Activated effector memory CD4-positive, alpha-beta T cell treated with anti-CD3 and anti-CD28 coated beads, Interleukin-2, amount 50 U/mL, for 16 hours (primary cell): ENCODE data around the gene RPN1.
"Not testable (repeated sequence)": the region's sequence is repeated elsewhere in the genome, so short reads cannot be mapped to it uniquely, and the experiment has no call there.

Source experiments
- DNase-seq: peaks from one replicate; pipeline ENCODE4 v3.0.0-alpha.2; 2020

RPN1 gene

DNA sequence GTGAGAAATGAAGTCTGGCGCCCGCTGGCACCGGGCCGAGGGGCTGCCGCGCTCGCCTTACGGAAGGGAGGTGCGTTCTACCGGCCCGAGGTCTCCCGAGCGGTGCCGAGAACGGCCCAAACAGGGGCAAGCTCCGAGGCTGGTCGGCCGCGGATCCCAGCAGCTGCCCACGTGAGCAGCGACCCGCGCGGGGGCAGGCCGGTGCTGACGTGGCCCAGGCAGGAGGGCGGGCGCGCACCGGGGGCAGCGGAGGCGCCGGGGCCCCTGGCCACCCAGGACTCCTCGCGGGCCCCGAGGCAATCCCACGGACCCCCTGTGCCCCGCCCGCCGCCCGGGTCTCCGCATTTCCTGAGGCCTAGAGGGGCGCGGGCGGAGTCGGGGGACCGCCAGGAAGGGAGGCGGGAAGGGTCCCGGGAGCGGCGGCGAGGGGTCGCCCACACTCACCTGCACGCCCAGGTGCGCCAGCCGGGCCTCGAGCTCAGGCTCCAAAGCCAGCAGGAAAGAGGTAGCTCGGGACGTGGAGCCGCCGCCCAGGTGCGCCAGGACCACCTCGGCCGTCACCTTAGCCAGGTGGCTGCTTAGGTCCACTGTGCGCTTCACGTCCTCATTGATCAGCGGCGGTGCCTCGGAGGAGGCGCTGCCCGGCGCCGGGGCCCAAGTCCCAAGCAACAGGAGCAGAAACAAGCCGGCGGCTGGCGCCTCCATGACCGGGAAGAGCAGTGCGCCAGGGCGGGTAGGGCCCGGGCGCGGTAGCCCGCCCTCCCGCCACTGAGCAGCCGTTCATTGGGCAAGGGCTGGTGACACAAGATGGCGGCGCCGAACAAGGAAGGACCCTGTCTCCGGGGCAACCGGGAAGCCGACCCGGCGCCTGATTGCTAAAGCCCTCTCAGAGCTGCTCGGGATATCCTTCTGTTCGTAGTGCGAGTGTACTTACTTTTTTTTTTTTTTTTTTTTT lies at the start of gene RPN1:
RPN1 (minus strand) TSS at position 723 of the 955 bp plus-strand sequence; CDS start at position 705, 18 bp downstream.
- peak; percentile 99 for DNase-seq

DNA sequence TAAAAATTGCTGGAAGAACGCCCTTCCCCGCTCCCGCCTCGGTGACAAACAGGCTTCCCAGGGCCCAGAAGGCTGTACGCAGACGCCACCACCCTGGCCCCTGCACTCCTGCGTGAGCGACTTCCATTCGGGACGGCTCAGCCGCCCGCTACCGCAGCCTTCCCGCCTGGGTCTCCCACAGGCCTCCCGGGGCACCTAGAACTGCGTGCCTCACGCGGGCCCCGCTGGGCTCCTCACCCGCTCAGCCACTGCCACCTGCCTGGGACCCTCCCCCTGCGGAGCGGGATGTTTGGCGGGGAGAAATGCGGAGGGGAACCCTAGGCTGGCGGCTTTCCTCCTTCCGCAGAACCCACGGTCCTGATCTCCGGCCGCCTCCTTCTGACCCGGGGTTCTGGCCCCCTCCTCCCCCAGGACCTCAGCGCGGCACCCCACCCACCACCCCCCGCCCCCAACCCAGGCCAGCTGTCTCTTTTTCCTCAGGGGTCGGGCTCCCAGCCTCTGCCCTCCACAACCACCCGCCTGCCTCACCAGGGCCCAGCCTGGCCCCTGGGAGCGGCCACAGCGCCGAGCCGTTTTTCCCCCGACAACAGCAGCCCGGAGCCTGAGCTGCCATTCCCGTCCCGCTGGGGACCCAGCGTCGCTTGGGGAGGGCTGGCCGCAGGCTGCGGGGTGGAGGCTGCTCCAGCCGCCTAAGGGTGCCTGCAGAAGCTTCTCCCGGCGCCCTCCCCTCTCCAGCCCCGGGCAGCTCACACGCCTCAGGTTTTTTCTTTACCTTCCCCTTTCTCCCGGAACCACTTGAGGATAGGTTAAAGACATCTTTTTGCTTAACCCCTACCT lies 47.8 kb upstream of the RPN1 start:
- peak; percentile 66 for DNase-seq

GRCh38 chr3:128697341-128697740 lies 46.7 kb upstream of the RPN1 start:
- no peak for DNase-seq

DNA sequence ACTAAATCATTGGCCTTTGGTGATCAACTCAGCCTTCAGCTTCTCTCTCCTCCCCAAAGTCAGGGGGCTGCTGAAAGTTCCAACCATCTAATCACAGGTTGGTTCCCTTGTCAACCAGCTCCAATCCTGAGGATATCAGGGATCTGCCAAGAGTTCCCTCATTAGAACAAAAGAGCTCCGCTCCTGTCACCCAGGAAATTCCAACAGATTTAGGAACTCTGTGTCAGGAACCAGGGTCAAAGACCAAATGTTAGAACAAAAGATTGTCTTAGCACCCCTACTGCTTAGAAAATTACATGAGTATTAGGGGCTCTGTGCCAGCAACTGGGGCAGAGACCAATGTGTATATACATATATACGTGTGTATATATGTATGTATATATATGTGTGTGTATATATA lies 43.1 kb upstream of the RPN1 start:
- no peak for DNase-seq

DNA sequence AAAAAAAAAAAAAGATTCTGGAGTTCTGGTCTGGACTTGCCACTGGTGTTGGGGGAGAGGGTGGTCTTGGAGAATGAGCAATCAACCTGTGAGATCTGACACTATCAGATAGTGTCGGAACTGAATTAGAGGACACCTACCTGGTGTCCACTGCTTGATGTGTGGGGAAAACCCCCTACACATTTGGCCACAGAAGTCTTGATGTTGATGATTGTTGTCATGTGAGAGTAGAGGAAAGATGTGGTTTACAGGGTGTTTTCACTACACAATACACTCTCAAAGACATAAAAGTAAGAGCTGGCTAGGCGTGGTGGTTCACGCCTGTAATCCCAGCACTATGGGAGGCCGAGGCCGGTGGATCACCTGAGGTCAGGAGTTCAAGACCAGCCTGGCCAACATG lies 38.4 kb upstream of the RPN1 start:
- DNase-seq: no peak

DNA sequence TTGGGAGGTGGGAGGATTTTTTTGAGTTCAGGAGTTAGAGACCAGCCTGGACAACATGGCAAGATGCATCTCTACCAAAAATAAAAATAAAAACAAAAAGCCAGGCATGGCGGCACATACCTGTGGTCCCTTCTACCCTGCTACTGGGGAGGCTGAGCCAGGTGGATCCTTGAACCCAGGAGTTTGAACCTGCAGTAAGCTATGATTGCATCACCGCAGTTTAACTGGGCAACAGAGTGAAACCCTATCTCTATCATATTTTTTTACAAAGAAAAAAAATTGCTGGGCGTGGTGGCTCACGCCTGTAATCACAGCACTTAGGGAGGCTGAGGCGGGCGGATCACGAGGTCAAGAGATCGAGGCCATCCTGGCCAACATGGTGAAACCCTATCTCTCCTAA lies 35.8 kb upstream of the RPN1 start:
- DNase-seq: no peak

- no peak for DNase-seq
These were observed 34.5 kb upstream of the RPN1 start for GRCh38 chr3:128684986-128685726.

DNA sequence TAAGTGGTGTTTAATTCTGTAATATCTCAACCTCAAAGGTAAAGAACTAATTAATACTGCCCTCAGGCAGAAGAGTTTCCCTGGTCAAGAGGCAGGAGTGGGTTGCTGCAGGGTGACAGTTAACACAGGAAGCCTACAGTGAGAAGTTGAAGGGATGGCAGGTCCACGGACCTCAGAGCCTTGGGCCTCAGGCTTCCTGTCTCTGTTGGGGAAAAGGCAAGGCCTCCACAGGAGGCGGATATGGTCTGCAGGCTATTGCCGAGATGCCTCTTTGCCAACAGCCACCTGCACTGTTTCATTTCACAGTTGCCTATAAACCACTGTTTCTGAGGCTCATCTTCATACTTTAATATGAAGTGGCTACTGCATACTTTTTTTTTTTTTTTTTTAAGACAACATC lies 33.3 kb upstream of the RPN1 start:
- no peak for DNase-seq

DNA sequence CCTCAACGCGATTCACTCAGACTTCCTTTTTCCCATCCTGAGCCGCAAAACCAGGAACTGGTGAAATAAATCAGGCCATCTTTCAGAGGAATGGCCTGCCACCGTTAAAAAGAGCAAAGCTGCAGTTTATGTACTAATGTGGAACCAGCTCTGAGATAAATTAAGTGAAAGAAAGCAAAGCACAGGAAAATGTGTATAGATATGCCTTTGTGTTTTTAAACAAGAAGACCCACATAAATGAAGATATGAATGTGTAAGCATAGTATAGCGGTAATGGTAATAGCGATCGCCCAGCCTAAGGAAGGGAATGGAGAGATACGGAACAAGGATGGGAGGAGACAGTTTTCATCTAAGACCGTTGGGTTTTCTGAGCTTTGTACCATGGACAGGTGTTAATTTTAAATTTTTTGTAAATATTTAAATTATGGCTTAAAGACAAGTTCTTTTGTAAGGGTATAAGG lies 30.8 kb upstream of the RPN1 start:
- no peak for DNase-seq

DNA sequence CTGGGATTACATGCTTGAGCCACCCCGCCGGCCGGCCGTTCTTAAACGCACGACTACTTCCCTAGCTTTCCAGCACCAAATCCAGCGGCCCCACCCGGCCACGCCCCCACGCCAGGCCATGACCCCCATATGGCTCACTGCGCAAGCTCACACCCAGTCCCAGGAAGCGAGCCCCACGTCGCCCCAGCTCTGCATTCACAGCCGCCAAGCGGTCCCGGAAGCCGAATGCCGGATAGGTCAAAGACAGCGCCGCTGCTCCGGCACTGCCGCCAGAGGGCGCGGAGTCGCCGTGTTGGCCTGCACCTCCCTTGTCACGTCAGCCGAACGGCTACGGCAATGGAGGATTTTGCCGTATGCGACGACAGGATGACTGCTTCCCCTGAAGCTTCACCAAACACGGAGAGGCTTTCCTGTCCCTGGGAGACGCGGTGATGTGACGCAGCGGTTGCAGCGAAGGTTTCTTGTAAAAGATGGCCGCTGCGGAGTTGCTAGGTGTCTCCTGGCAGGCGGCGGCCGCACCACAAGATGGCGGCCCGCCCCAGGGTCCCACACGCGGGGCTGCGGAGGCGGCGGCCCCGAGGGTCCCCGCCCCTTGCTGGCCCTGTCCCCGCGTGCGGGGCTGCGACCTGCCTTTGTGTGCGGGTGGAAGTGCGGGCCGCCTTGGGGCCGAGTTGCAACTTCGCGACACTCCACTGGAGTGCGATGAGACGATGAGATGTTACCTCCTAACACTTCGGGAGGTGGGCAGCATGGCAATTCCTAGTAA lies 30.2 kb upstream of the RPN1 start:
- DNase-seq: peak; percentile 99

- DNase-seq: no peak
These were observed 28.7 kb upstream of the RPN1 start for GRCh38 chr3:128679338-128679737.

- DNase-seq: not testable (repeated sequence)
These were observed 25.2 kb upstream of the RPN1 start for GRCh38 chr3:128675802-128676201.

GRCh38 chr3:128674161-128674784 lies 23.7 kb upstream of the RPN1 start:
- DNase-seq: no peak

GRCh38 chr3:128667641-128668040 lies 17.0 kb upstream of the RPN1 start:
- no peak for DNase-seq

DNA sequence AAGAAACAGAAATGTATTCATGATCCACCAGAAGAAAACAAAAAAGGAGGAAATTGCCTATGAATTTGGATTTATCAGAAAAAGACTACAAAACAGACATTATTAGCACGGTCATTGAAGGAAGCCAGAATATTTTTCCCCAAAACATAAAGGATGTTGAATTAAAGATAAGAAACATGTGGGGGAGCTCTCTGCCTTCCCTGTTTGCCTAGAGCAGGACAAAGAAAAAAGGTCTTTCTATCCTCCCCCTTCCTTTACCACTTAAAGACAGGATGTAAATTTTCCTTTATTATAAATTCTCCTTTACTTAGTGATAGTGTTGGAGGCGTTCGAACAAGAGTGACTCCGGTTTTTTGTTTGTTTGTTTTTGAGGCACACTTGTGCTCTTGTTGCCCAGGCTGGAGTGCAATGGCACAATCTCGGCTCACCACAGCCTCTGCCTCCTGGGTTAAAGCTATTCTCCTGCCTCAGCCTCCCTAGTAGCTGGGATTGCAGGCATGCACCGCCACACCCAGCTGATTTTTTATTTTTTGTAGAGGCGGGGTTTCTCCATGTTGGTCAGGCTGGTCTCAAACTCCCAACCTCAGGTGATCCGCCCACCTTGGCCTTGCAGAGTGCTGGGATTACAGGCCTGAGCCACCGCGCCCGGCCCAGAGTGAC lies 14.9 kb upstream of the RPN1 start:
- no peak for DNase-seq

DNA sequence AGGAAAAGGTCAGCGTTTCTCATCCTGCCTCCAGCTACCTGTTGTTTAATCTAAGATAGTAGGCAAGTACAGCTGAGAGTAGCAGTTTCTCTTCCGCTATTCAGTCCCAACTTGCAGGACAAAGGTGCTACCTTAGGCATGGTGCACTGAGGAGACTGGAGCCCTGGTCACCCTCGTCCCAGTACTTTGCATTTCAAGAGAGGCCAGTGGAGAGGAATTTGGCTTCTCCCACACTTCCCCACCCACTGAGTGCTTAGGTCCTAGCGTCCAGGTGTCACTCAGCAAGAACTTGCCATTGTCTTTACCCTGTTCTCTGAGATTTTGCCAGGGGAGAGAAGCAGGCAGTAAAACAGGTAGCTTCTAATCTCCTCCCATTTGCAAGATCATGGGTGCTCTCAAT lies 12.5 kb upstream of the RPN1 start:
- DNase-seq: no peak

DNA sequence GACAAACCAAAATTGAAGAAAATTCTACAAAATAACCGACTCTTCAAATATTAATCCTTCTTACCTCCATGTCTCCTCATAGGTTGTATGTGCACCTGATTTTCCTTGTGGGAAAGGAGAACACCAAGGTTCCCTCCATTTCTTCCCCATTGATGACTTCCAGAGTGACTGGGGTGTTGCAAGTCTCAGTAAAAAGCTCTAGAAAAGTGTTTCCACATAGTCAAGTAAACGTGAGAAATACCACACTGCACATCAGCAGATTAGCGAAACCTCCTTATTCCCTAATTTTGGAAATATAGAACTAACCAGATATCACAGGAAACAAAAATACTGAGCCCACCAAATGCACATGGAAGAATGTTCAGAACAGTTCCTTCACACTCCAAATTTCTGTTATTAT lies 4.9 kb upstream of the RPN1 start:
- no peak for DNase-seq

- DNase-seq: peak; percentile 73
These were observed 3.6 kb upstream of the RPN1 start for GRCh38 chr3:128653993-128654805.

DNA sequence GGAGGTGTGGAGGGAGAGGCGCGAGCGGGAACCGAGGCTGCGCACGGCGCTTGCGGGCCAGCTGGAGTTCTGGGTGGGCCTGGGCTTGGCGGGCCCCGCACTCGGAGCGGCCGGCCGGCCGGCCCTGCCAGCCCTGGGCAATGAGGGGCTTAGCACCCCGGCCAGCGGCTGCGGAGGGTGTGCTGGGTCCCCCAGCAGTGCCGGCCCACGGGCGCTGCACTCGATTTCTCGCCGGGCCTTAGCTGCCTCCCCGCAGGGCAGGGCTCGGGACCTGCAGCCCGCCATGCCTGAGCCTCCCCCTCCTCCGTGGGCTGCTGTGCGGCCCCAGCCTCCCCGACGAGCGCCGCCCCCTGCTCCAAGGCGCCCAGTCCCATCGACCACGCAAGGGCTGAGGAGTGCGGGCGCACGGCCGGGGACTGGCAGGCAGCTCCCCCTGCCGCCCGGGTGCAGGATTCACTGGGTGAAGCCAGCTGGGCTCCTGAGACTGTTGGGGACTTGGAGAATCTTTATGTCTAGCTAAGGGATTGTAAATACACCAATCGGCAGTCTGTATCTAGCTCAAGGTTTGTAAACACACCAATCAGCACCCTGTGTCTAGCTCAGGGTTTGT lies 2.9 kb upstream of the RPN1 start:
- not testable (repeated sequence) for DNase-seq
